GM19397 (cell line): Measurements from ENCODE around the gene AOPEP.
"Not testable (repeated sequence)": the region's sequence is repeated elsewhere in the genome, so short reads cannot be mapped to it uniquely, and the experiment has no call there.

Experiments
- ATAC-seq: cut with Tn5 transposase; IDR thresholded peaks from one replicate; pipeline ENCODE4 v1.9.1; 2021; ENCODE audit warnings: mild to moderate bottlenecking, moderate library complexity; ENCODE audit not compliant: unreplicated experiment

The AOPEP gene

DNA sequence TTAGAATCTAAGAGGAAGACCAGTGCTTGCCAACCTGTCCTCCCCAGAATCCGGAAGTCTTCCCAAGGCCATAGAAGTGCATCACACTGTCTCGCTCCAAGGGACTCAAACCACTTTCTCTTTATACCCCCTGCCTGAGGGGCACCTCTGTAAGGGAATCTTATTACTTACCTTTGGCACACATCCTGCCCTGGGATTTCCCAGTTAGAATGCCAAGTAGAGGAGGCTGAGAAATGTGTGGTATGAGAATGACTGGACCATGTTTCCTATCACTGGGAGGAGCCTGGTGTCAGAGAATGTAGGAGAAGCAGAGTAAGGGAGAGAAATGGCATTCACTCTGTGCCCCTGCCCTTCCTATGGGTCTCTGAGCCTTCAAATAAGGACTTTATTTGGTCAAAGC is 85.8 kb downstream of the AOPEP start:
- no peak for ATAC-seq

DNA sequence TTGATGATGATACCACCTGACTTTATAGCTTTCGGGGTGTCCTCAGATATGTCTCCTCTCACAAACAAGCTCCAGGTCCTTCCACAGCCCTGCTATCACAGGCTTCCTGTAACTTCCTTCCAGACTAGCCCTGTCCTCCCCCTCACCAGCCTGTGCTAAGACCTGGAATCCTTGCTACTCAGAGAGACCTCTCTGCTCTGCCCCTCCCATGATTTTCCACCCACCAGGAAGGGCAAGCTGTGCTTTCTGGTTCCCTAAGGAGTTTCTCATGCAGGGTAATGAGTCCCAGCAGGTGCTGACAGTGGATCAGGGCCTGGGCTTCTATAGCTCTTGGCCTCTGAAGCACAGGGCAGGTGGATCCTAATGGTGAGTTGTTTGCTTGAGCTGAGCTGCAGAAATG is 86.9 kb downstream of the AOPEP start:
- no peak for ATAC-seq

DNA sequence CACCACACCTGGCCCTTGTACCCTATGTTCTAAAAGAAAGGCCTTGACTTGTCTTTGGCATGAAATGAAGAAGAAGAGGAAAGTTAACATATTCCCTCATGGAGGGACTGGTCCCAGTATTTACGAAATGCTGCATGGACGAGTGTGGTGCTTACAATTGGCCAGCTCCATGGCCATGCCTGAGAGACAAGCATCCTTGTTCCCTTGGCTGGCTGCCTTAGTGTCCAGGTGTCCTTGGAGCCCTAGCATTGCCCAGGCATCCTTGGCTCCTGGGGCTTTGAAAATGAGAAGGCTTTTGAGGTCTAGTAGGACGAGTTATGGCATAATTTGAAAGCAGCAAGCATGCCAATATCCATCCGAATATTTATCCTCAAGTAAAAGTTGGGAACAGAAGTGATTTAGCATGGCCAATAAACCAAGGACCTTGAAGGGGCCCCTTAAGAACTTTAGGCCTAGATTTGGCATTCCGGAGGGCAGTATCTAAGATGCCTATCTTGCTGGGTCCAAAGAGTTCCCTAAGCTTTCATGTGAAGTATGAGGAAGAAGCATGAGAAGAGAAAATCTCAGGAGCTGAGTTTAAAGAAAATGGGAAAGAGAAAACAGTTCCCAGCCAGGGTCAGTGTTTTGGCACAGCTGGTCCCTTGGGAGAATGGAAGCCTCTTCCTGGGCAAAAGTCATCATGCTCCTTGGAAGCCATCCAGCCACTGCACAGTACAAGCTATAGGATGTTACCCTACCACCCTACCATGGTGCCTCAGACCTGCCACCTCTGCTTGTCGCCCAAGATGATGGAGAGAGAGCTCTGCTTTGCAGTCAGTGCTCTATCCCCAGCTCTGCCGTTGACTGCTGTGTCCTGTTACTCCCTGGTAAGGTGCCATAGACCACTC is 91.0 kb downstream of the AOPEP start:
- no peak for ATAC-seq

DNA sequence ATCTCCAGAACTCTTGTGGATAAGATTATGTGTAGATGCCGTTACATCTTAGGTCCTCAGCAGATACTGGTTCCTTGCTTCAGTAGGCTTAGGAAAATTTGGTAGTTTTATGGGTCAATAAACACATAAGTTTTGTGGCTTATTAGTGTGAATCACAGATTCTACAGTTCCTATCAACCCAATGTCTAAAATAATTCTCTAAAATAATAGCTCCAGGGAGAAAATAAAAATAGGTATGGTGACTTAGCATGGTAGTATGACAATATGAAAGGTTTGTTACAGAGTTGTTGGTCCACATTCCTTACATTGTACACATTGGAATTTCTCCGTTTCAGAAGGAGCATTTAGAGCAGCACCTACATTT is 91.7 kb downstream of the AOPEP start:
- ATAC-seq = no peak

DNA sequence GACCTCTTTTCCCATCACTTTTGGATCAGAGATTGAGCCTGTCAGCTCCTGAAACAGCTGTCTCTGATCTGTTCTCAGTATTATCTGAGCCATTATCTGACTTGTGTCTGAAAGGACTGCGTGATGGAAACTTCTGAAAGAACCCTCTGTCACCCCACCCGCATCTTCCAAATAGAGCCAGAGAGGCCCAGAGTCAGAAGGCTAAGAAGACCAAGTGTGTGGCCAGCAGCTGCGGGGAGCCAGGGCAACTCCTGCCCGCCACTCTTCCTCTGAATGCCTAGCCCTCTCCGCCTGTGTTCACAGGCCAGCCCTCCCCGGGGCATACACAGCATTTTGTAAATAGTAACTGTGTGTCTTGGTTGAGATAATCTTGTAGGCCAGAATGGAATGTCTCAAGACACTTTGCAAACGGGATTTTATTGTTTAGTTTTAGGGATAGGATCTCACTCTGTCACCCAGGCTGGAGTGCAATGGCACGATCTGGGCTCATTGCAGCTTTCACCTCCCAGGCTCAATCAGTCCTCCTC is 92.7 kb downstream of the AOPEP start:
- ATAC-seq = no peak

DNA sequence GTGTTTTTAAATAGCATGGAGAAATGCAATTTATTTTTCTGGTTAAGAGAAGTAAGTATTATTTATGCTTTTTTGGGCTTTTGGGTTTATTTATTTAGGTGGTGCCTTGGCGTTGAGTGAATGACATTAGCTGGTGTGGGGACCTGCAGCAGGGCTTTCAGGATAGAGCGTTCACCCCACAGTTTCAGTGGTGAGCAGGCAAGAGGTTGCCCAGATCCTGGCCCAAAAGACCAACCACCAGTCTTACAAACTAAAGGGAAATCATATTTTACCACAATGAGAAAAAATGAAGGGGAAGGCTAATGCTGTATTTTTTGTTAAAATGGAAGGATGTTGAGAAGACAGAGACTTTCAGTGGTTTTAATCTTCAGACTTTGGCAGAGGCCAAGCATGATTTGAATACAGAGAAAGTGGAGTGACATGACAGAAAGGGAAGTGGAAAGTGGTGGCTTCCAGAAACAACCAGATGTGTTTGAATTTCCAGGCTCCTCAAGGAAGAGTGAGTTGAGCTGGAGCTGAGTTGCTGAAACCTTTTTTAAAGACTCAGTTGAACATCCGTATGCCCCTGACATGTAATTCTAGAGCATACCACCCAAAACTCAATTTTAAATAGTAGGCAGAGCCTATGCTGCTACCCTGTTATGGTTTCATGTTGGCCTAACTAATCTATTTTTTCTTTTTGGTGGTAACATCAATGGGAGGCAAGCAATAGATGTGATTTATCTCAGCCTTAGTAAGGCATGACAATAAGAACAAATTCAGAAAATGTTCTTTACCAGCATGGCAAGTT is 94.8 kb downstream of the AOPEP start:
- peak; percentile 76 for ATAC-seq

DNA sequence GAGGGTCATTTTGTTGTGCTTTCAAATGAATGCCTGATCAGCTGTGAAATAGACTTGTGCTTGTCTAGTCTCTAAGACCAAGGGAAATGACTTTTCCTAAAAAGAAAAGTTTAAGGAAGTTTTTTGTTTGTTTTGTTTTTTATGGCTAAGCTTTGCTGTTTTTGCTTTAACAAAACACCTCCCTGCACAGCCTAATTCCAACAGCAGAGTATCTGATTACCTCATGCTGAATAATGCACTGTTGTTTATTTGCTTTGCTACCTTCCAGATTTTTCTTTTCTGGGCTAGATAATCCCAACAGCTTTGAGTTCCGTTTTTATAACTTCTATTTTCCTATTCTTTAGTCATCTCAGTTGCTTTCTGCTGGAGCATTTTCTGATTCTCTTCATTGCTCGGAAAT is 95.8 kb downstream of the AOPEP start:
- no peak for ATAC-seq

DNA sequence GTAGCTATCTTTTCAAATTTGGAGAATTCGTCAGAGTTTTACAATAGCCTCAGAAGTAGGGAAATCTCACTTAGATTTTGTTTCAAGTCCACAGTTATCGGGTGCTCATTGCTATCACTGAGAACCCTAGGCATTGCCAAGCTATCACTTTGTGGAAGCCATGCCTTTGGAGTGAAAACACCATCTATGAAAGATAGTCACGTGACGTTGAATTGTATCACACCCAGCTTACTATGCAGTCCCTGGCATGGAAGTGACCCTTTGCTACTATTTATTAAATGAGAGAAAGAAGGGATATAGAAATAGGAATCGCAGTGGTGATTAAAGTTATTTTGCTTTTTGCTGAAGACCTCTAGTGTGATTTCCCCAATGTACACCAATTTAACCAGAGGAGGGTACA is 97.2 kb downstream of the AOPEP start:
- ATAC-seq = no peak

DNA sequence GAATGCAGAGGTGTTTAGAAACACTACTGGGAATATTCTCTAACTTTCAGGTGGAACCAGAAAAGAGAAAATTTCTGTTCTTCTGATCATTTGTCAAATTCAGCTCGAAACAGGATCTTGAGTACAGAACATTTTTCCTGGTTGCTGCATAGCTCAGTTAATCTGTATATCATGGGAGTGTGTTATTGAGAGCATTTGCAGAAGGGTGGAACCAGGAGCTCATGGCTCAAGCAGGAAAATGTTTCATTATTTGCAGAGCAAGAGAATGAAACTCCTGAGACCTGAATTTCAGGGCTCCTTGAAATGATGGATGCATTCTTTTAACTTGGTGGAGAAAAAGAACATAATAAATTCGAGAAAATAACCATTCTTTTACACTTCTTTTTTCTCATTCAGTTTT is 97.9 kb downstream of the AOPEP start:
- ATAC-seq = no peak

DNA sequence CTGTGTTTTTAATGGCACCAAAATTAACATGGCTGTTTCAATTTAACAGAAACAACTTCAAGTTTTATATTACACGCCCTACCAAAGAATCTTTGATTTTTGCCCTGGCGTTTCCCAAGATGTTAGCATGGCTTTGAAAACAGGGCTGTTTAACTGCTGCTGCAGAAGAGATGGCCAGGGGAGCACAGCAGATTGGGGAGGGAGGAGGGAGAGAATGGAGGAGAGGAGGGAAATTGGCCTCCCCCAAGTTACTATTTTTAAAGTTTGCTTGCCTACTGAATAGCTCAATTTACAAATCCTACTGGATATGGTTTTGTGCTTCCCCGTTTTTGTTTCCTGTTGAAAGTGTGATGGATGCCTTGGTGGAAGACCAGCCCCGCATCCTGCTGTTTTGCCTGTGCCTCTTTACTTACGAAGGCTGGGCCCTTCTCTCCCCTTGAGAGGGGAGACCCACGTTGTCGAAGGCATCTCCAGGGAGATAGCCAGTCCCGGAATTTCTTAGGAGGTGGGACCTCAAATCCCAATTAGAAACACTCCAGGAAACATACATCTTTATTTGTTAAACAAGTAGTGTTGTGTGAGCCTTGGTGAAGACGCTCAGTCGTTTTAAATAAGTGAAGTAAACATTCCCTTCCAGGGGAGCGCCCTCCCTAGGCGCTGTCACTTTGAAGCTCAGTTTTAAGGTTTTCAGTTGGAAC is 98.6 kb downstream of the AOPEP start:
- ATAC-seq = no peak

DNA sequence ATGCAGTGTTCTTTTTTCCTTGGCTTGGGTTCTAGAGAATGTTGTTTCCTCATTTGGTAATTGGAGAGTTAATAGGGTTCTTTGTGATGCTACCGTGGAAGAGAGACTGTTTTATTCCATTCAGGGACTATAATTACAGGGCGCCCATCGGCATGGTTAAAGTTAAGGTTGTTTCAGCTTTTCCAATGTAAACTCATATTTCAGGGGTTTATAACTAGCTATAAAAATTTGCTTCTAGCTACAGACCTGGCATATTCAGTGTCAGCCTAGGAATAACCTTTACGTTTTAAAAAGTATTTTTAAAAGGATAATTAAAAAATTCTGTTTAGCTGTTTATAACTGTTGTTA is 99.1 kb downstream of the AOPEP start:
- ATAC-seq = no peak

DNA sequence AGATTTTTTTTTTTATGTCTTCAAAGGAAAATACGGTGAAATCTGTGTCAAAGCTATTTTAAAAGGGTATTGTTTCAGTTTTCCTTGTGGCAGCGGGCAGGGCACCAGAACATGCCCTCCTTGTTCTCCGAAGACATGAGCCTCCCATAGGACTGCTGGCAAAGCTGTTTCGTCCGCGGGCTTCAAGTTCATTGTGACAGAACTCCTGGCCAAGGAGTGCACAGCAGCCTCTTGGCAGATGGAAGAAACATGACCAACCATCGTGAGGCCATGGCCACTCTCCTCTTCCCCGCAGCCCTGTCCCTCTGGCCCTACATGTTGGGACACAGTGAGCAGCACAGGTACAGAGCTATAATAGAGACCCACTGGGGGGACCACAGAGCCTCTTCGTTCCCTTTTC is 99.5 kb downstream of the AOPEP start:
- ATAC-seq = no peak

DNA sequence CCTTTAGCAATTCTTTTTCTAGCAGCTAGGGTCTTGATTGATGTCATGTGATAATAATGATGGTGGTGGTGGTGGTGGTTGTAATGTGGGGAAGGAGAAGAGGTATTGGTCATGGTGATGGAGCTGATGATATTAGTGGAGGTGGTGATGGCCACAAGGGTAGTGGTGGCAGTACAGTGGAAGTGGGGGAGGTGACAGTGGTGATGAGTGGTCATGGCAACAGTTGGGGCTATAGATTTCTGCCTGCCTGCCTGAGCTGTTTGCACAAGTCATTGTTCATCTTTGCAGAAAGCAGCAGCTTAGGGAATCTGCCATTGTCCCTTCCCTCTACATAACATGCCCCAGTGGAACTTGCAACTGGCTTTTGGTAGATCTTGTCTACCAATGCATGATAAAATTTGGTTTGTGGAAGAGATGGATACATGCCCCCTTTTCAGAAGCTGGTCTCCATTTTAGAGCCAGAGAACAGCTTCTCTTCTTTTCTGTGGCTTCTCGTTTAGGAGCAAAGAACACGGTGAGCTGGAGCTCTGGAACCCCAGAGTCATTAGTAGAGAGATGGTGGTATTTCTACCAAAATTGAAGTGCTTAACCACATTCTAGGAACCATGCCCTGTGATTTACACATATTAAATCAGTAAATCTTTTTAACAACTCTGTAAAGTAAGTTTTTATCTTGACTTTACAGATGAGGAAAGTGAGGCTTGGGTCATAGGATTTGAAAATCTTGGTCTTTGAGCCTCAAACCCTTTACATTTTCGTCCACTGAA is 100.3 kb downstream of the AOPEP start:
- ATAC-seq = no peak

DNA sequence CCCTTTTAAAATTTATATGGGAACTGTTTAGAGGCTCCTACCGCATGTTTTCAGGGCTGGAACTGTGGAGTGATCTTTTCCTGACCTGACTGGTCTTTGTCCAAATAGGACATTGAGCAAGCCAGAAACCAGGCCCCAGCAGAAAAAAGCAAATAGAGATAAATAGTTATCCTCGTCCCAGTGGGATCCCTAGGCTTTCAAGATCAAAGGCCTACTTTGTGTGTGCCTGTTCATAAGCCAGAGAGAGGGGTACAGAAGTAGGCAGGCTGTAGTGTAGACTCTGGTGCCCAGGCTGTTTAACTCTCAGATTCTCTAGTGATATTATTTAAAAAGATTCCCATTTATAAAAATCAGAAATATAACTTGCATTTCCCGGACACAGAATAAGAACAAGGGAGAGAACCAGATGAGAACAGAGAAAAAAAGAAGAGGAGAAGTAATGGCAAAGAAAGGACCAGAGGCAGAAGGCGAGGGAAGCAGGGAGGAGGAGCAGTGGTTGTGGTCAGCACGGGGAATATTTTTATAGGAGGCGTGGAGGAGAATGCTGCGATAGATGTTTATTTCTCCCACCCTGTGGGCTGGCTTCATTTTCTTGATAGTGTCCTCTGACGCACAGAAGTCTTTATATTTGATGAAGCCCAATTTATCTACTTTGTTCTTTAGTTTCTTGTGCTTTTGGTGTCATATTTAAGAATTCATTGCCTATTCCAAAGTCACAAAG is 101.2 kb downstream of the AOPEP start:
- ATAC-seq = no peak

DNA sequence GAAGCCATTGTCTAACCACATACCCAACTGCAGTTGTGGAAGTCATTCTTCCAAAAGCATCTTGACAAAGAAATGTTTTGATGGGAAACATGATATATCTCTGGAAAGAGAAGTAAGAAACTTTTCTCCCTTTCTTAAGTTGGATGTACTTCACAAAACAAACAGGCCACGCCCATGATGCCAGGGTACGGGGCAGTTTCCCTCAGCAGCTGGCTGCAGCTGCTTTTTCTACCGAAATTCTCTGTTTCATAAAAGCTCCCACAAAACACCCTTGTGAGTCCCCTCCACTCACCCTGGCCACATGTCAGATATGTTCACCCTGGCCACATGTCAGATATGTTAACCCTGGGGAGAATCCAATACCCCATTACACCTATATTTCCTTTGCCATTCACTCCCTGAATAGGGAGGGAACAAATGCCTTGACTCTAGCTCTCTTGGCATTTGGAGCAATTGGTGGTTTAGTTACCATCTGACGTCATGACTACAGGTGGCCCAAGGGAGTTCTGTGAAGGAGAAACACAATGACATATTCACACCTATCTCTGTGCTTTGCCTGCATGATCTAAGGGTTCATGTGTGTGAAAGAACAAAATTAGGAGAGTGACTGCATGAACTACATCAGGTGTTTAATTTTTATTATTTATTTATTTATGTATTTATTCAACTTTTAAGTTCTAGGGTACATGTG is 103.0 kb downstream of the AOPEP start:
- ATAC-seq = no peak

DNA sequence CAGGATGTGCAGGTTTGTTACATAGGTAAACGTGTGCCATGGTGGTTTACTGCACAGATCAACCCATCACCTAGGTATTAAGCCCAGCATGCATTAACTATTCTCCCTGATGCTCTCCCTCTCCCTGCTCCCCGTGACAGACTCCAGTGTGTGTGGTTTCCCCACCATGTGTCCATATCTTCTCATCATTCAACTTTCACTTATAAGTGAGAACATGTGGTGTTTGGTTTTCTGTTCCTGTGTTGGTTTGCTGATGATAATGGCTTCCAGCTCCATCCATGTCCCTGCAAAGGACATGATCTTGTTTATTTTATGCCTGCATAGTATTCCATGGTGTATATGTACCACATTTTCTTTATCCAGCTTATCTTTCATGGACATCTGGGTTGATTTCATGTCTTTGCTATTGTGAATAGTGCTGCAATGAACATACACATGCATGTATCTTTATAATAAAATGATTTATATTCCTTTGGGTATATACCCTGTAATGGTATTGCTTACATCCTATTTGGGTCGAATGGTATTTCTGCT is 103.6 kb downstream of the AOPEP start:
- ATAC-seq = not testable (repeated sequence)

DNA sequence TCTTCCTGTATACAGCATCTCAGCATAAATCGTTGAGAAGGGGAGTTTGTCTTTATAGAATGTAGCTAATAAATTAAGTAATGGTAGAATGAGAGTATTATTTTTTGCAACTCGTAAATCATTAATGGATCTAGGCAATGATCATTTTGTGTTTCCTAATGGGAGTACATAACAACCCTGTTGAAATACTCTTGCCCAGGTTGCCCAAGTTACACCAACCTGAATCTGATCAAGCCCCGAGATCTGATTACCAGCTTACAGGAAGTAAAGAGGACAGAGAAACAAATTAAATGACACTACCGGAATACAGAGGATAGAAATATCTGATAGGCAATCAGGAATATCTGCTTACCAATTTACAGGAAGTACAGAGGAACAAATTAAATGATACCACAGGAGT is 107.3 kb downstream of the AOPEP start:
- no peak for ATAC-seq

DNA sequence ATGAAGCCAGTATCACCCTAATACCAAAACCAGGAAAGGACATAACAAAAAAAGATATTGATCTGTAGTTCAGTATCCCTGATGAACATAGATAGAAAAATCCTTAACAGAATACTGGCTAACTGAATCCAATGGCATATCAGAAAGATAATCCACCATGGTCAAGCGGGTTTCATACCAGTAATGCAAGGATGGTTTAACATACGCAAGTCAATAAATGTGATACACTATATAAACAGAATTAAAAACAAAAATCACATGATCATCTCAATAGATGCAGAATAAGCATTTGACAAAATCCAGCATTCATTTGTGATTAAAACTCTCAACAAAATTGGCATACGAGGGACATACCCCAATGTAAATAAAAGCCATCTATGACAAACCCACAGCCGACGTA is 110.9 kb downstream of the AOPEP start:
- no peak for ATAC-seq

DNA sequence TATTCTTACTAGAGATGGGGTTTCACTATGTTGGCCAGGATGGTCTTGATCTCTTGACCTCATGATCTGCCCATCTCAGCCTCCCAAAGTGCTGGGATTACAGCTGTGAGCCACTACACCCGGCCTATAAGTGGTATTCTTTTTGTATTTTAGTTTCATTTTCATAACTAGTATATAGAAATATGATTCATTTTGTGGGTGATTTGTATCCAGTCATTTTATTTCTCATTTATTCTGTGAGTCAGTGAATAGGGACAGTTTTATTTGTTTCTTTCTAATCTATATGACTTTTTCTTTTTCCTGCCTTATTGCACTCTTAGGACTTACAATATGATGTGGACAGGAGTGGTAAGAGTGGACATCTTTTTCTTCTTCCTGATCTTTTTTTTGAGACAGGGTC is 112.9 kb downstream of the AOPEP start:
- no peak for ATAC-seq
